DOHH2 (cell line): Measurements from ENCODE around the gene NPLOC4.

ENCODE experiments used
- EZH2phosphoT487 ChIP-seq: fragments of 200-600 bp; sonication (generic); IDR thresholded peaks from 2 replicates; pipeline ENCODE4 v1.6.1; 2017; ENCODE audit warnings: borderline replicate concordance, mild to moderate bottlenecking, antibody characterized with exemption, low read length, moderate library complexity, mixed read lengths
- TF ChIP-seq, protein P1 (sequence below): fragments of 200-600 bp; sonication (generic); IDR thresholded peaks from one replicate; pipeline ENCODE4 v1.5.1; 2014; ENCODE audit warnings: antibody characterized with exemption, mild to moderate bottlenecking, low read depth, low read length; ENCODE audit not compliant: poor library complexity, severe bottlenecking

DNA sequence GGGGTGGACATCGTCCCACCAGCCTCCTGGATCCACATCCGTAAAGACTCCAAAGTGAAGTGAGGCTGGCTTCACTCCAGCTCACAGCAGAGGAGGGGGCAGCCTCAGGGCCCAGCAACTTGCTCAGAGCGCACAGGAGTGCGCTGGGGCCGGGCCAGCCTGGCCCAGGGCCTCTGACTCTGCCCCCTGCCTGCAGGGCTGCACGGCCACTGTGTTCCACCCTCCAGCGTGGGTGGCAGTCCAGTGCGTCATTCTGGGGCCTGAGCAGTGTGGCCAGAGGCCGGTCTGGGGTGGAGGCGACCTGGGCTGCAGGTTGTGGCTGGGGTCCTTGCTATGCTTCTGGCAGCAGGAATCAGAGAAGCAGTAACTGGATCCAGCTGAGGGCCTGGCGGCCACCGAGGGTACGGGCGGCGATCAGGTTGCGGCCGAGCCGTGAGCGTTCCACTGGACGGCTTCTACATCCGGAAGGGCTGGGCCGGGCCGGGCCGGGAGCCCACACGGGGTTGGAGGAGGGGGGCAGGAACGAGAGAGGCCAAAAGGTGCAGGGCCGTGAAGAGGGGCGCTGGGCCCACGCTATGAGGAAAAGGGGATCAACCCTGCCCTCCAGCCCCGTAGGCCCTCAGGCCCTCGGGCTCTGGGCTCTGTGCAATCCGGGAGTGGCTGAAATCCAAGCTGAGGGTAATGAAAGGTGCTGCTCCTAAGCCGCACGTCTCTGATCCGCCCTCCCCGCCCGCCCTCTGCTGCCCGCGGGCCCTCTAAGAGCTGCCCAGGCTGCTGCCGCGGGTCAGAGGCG is 109.1 kb downstream of the NPLOC4 start, which contains the start of gene FSCN2:
- TF ChIP-seq, protein P1, sequence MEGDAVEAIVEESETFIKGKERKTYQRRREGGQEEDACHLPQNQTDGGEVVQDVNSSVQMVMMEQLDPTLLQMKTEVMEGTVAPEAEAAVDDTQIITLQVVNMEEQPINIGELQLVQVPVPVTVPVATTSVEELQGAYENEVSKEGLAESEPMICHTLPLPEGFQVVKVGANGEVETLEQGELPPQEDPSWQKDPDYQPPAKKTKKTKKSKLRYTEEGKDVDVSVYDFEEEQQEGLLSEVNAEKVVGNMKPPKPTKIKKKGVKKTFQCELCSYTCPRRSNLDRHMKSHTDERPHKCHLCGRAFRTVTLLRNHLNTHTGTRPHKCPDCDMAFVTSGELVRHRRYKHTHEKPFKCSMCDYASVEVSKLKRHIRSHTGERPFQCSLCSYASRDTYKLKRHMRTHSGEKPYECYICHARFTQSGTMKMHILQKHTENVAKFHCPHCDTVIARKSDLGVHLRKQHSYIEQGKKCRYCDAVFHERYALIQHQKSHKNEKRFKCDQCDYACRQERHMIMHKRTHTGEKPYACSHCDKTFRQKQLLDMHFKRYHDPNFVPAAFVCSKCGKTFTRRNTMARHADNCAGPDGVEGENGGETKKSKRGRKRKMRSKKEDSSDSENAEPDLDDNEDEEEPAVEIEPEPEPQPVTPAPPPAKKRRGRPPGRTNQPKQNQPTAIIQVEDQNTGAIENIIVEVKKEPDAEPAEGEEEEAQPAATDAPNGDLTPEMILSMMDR: no peak
- no peak for TF ChIP-seq EZH2phosphoT487
